GM19397 (cell line): Measurements from ENCODE around the gene TXLNB.
A peak's percentile ranks its signal among the peaks of the same experiment; 100 is the strongest.

Source experiments
- ATAC-seq: cut with Tn5 transposase; IDR thresholded peaks from one replicate; pipeline ENCODE4 v1.9.1; 2021; ENCODE audit warnings: mild to moderate bottlenecking, moderate library complexity; ENCODE audit not compliant: unreplicated experiment

Gene TXLNB

DNA sequence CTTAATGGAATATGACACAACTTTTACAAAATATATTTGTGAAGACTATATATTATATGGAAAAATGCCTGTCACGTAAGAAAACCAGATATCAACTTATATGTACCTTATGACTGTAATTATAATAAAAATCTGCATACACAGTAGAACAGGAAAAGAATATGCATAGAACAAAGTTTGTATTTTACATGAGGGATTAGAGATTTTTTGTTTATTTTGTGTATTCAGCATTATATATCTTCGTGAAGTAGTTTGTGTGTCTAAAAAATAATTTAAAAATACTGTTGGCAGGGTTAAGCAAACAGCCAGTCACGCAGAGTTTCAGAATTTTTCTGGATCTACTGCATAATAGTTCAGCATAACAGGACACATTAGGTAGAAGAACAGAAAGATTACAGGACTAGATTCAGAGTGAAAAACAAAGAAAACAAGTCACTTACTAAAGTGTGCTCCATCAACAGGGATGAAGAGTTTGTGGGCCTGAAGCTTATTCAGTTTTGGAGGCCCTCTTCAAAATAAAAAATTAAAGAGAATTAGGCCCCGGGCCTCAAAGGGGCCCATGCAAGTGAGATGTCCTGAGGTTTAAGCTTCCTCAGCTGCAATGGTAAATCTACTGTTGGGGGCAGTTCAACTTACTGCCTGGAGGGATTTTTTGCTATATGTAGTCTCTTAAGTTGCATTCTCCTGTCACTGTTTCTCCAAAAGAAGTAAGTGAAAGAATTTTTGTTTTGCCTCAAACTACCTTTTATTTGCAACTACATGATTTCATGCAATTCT lies 16.3 kb downstream of the TXLNB start:
- no peak for ATAC-seq

DNA sequence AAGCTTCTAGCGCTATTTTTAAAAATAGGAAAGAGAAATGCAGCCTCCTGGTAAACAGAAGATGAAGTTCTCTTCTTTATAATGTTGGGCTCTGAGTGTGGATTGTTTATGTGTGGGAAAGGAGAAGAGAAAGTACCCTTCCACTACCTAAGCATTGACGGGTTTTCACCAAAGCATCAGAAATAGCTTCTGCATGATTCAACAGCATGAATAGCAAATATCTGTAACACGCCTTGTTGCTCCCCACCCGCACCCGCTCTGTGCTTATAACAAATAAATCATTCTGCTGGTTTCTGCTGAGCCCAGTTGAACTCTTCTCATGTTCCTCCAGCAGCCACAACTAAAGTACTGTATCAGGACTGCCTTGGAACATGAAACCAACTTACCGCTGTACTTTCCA lies 20.7 kb downstream of the TXLNB start:
- peak; percentile 88 for ATAC-seq

DNA sequence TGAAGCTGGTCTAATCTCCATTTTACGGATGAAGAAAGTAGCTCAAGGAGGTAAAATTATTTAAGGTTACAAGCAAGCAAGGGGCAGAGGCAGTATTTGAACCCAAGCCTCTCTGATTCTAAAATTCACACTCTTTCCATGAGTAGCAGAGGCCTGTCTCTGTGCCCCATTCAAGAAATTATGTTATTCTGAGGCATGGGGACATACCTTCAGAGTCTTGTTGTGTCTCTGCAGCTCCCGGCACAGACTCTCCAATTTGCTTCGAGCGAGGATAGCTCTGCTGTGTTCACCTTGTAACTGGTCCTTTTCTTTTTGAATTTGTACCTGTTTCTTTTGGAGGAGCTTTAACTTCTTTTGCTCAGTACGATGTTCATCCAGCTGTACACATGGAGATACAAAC lies 21.5 kb downstream of the TXLNB start:
- ATAC-seq = no peak

DNA sequence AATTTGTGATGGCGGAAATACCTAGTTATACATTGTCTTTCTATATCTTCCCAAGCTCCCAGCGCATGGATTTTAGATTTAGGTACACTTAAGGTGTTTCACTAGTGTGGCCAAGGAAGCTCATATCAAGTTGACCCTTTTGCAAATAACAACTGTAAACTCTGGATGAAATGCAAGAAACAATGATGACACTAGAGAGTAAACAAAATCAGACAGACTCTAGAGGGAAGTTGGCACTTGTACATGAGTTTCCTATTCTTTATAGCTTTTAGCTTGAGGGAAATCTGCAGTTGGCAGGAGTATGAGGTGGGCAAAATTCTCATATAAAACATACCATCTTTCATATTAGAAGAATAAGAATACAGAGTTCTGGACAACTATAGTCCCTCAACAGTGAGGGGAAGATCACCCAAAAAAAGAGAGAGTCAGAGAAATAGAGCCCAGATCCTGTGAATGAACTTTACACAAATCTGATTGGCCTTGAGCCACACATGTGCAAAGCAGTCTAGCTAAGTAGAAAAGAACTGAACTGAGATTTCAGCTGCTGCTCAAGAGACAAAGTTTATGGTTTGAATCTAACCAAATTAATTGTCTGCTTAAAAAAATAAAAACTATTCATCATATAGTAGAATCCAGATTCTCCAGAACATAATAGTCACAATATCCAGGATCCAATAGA lies 26.1 kb downstream of the TXLNB start:
- ATAC-seq = no peak

DNA sequence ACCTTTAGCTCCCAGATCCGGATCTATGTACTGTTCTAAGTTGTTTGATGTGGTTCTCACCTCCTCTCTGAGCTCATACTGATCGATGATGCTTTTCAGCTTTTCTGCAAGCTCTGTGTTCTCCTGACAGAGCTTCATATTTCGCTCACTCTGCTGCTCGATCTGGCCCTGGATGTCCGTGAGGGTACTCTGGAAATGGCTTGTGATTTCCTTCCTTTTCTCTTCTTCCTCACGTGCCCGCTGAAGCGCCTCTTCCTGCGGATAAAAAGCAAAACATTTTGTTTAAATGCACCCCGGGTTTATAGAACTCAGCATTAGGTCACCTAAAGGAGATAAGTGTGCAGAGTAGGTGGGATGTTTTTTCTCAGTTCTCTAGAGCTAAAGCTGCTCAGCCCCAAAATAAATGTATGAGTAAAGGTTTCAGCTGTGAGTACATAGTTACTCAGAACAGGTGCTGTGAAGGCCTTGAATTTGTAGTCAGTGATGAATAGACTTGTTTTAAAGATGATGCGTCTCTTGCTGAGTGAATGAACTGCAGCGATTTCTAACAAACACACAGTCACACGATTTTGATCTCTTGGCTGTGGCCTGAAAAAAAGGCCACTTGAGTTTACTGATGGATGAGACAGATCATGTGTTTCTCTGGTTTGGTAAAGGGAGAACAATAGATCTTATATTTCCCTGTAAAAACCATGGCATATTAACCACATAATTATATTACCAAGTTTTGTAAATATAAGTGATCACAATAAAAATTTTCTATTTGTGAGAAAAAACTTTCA lies 29.1 kb downstream of the TXLNB start:
- ATAC-seq = peak; percentile 76

DNA sequence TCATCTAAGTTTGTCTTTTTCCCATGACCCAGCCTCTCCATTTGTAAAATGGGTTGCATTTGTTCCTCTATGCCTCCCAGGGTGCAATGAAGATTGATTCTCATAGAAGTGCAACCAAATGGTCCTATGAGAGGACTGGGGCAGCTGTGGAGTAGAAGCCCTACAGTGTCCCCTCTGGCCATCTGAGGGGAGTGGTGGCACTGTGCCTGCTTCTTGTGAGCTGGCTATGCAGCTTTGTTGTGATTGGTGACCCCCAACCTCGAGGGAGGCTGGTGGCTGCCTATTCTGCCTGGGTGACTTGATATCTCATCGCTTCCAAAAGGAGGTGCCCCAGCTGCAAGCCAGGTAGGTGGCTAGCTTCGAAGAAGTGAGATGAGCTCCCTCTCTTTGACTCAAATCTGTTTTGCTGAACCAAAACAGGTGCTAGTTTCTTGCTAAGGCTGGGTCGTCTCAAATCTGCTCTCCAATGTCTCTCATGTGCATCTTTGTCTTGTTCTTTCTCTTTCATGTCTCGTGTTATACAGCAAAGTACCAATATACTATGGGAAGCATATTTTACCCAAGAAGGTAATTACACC lies 33.9 kb downstream of the TXLNB start:
- no peak for ATAC-seq

DNA sequence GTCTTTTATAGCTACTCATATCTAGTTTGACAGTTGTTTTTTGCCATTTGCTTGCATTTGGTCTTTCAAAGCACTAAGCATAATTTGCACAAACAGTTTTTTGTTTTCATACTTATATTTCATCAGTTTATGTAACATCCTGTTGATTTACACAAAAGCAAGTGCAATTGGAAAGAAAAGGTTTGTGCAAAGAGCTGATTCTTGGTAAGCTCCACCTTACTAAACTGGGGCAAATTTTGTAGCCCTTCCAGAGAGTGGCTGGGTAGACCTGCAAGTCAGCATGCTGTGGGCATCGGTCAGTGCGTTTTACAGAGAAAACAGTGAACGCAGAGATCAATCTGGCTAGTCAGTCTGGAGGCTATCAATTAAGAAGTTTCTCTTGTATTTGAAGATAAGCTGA lies 34.5 kb downstream of the TXLNB start:
- no peak for ATAC-seq

DNA sequence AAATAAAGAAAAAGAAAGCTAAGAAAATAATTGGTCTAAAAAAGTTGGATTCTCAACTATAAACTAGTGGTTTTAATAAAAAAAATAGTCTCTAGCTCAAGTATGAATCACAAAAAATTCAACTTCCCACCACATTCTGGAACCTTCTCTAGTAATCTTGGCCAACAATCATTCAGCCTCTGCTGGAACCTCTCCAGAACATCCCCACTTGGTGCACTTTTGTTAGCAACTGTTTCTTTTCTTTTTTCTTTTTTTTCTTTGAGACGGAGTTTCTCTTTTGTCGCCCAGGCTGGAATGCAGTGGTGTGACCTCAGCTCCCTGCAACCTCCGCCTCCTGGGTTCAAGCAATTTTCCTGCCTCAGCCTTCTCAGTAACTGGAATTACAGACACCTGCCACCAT lies 35.7 kb downstream of the TXLNB start:
- ATAC-seq = no peak

DNA sequence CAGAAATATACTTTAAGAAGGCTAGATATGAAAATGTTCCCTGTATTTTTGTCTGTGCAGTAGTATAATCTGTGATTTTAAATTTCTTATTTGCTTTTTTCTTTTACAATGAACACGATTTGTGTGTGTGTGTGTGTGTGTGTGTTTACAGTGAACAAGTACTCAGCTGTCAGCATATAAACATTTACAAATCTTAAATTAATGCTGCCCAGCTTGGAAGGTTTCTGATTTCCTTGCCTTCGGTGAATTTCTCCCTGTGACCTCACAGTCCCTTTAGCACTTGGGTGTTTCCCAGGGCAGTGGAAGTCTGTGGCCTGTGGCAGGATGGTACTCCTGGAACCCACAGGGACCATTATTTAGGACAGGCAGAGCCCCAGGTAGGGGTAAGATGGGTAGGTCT lies 37.6 kb downstream of the TXLNB start:
- ATAC-seq = no peak

DNA sequence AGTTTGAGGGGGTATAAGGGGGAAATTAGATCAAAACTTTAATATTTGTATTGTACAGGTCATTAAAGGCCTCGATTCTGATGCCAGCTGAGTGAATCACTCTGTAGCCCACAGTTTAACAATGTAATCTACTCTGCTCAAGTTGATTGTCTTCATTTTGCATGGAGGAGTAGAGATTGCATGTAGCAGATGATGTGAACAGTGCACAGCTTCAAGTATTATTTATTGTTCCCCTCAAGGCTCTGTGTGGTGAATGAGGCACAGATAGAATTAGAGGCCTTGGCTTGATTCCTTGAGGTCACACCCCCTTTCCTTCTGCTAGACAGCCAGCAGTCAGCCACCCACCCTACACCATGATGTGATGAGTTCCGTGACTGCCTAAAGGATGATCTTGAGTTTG lies 38.1 kb downstream of the TXLNB start:
- ATAC-seq = no peak

DNA sequence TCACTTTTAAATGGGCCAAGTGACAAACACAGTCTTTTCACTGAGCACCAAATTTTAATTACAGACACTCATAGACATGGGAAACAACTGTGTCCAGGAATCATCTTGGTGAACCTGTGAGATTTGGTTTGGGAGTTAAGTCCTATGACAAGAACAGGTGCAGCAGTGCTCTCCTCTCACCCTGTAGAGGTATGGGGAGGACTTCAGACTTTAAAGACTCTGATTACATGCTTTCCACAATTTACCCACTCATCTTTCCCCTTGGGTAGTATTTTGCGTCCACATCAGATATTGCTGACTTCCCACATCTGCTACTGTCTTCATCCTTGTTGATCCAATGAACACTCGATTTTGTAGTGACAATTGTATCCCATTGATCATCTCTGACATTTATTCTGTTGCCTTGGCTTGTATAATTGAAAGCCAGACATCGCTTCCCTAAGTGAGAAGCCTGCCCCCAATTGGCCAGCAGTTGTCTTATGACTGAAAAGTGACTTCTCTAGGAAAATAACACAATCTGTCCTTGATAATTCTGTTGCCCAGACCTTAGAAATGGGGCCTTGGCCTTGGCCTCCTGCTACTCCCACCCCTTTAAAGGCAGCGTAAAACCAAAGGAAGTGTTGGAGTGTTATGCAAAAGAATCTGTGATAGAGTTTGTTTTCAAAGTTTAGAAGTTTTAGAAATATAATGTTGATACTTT lies 40.0 kb downstream of the TXLNB start:
- no peak for ATAC-seq

DNA sequence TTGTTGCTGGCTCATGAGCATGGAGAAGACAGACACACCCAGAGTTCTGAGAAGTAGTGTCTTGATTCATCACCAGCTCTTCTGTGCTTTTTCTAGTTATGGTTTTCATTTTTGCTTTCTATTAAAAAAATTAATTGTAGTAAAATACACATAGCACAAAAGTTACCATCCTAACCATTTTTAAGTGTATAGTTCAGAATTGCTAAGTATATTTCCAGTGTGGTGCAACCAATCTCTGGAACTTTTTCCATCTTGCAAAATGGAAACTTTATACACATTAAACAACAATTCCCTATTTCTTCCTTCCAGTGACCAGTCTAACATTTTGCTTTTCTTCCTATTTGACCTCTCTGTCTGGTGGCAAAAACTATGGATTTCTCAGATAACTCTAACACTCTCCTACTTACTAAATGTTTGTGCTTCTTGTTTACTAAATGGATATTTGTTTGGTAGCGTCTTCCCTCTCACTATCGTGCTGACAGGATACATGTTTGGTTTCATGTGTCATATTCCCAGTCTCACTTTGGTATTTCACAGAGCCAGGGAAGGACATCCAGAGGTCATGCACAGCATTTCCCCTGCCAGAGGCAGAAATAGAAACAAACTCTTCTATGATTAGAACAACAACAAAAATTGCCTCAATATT lies 40.6 kb downstream of the TXLNB start:
- no peak for ATAC-seq

DNA sequence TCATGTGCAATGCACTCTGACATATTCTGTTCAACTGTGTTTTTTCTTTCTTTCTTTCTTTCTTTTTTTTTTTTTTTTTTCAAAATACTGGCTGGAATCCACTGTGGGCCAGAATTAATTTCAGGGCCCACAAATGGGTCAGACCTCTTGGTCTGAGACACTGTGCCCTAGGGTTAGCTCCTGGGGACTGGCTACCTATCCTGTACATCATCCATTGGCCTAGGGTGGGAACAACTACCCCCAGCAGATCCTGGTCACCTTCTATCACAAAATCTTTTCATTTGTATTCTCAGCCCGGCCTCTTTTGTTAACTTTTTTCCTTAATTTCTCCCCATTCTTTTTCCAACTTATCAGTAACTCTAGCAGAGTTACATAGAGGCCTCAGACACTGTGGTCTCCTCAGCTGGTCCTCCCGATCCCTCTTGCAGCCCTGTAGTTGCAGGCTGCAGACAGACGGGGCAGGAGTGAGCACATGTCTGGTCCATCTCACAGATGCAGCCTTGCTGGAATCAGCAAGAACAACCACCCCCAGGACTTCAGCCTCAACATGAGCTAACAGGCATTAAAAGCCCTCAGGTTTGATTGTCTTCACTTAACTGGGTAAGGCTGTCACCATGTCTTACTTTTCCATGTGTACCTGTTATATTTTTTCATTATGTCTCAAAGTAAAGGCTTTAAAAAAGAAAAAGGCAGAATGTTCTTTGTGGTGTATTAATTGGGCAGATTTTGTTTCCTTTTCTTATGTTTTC lies 41.3 kb downstream of the TXLNB start:
- ATAC-seq = peak; percentile 97

DNA sequence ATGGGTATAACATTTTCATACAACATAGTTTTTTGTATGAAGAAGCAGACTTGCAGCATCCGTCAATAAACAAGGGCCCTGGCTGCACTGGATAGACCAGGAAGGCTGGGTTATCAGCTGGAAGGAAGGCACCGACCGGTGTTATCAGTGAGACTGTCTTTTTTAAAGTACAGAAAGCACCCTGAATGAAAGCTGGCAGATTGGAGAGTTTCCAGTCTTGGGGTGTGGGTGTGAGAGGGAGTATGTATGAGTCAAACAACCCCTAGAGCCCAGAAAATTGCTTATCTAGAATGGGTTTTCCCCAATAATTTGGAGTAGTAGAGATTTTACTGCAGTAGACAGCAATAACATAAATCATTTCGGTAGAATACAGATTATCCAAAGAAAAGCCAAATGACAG lies 42.4 kb downstream of the TXLNB start:
- ATAC-seq = no peak

DNA sequence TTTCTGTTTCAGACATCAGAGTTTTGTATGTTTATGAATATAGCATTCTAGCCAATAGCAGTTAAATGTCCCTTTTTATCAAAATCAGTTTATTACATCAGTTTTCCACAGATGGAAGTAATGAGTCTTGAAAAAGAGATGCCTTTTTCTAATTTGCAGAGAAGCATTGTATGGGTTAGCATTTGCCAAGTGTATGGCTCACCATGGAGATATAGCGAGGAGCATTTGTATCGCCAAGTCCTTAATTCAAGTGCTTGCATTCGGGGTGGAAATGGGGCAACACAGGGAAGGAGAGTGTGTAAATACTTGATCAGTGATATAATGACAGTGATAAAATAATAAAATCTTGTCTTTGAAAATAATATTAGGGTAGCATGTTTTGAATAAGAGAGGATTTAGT lies 42.9 kb downstream of the TXLNB start:
- ATAC-seq = no peak

DNA sequence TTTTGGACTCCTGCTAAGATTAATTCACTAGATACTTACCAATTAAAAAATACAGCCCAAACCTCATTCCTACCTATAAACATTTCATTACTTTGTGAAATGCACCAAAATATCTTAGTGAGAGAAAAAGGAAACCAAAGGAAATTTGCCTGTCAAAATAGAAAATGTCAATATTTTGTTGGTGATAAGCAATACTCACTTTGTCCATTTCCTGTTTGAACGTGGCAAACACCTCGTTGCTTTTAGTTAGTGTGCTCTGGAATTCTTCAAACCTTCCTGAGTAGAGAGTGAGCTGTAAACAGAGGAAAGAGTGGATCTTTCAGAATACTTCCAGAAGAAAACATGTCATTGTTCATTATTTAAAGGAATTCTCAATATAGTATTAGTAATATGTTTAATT lies 44.2 kb downstream of the TXLNB start:
- no peak for ATAC-seq

DNA sequence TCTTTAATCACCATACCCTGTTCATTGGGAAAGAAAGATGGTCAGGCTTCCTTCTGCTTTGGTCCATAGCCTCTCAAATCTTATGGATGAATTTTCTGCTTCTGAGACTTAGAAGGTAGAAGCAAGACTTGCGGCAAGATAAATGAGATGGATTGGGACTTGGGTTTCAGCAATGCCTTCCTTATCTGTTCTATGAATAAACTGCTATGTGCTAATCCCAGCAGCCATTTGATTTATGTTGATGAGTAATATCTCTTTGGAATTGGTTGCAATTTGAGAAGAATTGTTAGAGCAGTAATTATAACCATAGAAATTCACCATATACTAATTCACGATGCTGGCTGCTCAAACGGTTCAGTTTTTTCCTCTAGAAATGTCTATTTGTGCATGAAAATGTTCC lies 48.3 kb downstream of the TXLNB start:
- ATAC-seq = no peak

DNA sequence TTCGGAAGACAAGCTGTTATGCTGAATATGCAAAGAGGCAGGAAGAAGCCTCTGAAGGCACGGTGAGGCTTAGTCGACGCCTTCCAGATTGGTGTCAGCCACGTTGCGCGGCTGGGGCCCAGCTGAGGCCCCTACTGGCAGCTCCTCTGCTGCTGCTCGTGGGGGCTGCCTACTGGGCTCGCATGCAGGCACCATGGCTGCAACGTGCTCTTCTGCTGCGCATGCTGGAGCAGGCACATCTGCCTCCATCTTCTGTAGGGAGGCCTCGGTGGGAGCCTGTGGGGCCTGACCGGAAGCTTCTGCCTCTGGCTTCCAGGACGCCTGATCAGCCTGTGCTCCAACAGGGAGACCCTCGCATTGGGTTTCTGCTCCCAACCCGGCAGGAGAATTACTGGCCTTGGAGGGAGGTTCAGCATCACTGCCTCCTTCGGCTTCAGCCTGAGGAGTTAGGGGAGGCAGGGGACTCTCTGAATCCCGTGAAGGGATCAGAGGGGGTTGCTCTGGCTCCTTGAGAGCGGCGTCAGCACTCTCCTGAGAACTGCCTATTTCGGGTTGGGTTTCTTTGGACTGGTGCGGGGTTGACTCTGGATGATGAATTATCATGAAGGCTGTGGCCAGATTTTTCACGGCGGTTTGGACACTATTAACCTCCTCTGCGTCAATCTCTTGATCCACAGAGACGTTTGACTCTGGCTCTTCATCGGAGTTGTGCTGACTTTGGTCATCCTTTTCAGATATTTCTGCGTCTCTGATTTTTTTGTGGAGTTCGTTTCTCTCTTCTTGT lies 49.1 kb downstream of the TXLNB start:
- no peak for ATAC-seq
